ENCODE results near the gene HIP1.
"Not testable (repeated sequence)": the region's sequence is repeated elsewhere in the genome, so short reads cannot be mapped to it uniquely, and the experiment has no call there.

The HIP1 gene

GRCh38 chr7:75738975-75739795 lies 444 bp upstream of the HIP1 start:
- DNase-seq = peak; percentile 80

GRCh38 chr7:75737856-75738603 lies 711 bp downstream of the HIP1 start:
- no peak for DNase-seq

GRCh38 chr7:75735581-75736350 lies 3.0 kb downstream of the HIP1 start:
- DNase-seq = no peak

- DNase-seq = no peak
Observed at GRCh38 chr7:75734586-75735458, 3.9 kb downstream of the HIP1 start.

GRCh38 chr7:75732764-75733630 lies 5.7 kb downstream of the HIP1 start:
- DNase-seq = no peak

- DNase-seq = no peak
Observed at GRCh38 chr7:75732016-75732521, 6.7 kb downstream of the HIP1 start.

- no peak for DNase-seq
Observed at GRCh38 chr7:75729851-75730274, 8.9 kb downstream of the HIP1 start.

- peak; percentile 4 for DNase-seq
Observed at GRCh38 chr7:75727881-75728593, 10.7 kb downstream of the HIP1 start.

GRCh38 chr7:75727351-75727750 lies 11.4 kb downstream of the HIP1 start:
- not testable (repeated sequence) for DNase-seq

GRCh38 chr7:75725306-75725705 lies 13.4 kb downstream of the HIP1 start:
- no peak for DNase-seq

GRCh38 chr7:75723444-75723843 lies 15.3 kb downstream of the HIP1 start:
- DNase-seq = no peak

- DNase-seq = no peak
Observed at GRCh38 chr7:75722373-75722772, 16.4 kb downstream of the HIP1 start.

- DNase-seq = not testable (repeated sequence)
Observed at GRCh38 chr7:75721922-75722321, 16.8 kb downstream of the HIP1 start.

GRCh38 chr7:75721426-75721825 lies 17.3 kb downstream of the HIP1 start:
- no peak for DNase-seq

- no peak for DNase-seq
Observed at GRCh38 chr7:75719626-75720025, 19.1 kb downstream of the HIP1 start.

- no peak for DNase-seq
Observed at GRCh38 chr7:75718390-75719031, 20.2 kb downstream of the HIP1 start.

- DNase-seq = not testable (repeated sequence)
Observed at GRCh38 chr7:75717746-75718145, 21.0 kb downstream of the HIP1 start.

- DNase-seq = no peak
Observed at GRCh38 chr7:75716992-75717626, 21.6 kb downstream of the HIP1 start.

GRCh38 chr7:75715864-75716263 lies 22.9 kb downstream of the HIP1 start:
- no peak for DNase-seq

All from NCI-H2081 treated with DMSO at 0.1 percent for 48 hours (cell line).